OCI-LY3 (cell line): ENCODE measurements around the gene PGAP1.

ENCODE experiments used
- H2AFZ ChIP-seq: fragments of 200-600, 300-600 bp; shearing (Covaris generic); 2 replicates; pipeline ENCODE4 v1.6.0; 2014; ENCODE audit warnings: antibody characterized with exemption, low read depth, low read length
- H3K27ac ChIP-seq: fragments of 200-600, 300-600 bp; sonication (generic); 2 replicates; pipeline ENCODE4 v1.5.1; 2014; ENCODE audit warnings: mild to moderate bottlenecking, low read length, moderate library complexity, mixed read lengths
- H3K27me3 ChIP-seq: fragments of 200-600, 300-600 bp; sonication (generic); 2 replicates; pipeline ENCODE4 v1.6.1; 2014; ENCODE audit warnings: low read depth, low read length, mixed read lengths
- H3K36me3 ChIP-seq: fragments of 200-600, 300-600 bp; sonication (generic); replicated peaks from 2 replicates; pipeline ENCODE3; 2014; ENCODE audit warnings: low read depth, low read length, mixed read lengths
- H3K4me1 ChIP-seq: fragments of 300-600, 200-600 bp; sonication (generic); 2 replicates; pipeline ENCODE4 v1.6.1; 2014; ENCODE audit warnings: low read length, mixed read lengths
- H3K4me2 ChIP-seq: fragments of 200-600, 300-600 bp; sonication (generic); 2 replicates; pipeline ENCODE4 v1.6.1; 2014; ENCODE audit warnings: low read length, mixed read lengths
- H3K4me3 ChIP-seq: fragments of 300-600, 200-600 bp; sonication (generic); 2 replicates; pipeline ENCODE4 v1.5.1; 2014; ENCODE audit warnings: antibody characterized with exemption, mild to moderate bottlenecking, low read length, moderate library complexity
- H3K79me2 ChIP-seq: fragments of 300-600, 200-600 bp; shearing (Covaris generic); 2 replicates; pipeline ENCODE4 v1.6.1; 2014; ENCODE audit warnings: mild to moderate bottlenecking, low read length, mixed read lengths
- H3K9ac ChIP-seq: fragments of 300-600, 200-600 bp; shearing (Covaris generic); 2 replicates; pipeline ENCODE4 v1.6.0; 2014; ENCODE audit warnings: mild to moderate bottlenecking, low read length, moderate library complexity
- H3K9me3 ChIP-seq: fragments of 200-600, 300-600 bp; shearing (Covaris generic); 2 replicates; pipeline ENCODE4 v1.6.1; 2014; ENCODE audit warnings: low read length, mixed read lengths; ENCODE audit not compliant: insufficient read depth
- H4K20me1 ChIP-seq: fragments of 200-600, 300-600 bp; sonication (generic); 2 replicates; pipeline ENCODE4 v1.6.1; 2016; ENCODE audit warnings: low read length, mixed read lengths; ENCODE audit not compliant: insufficient read depth
- EZH2phosphoT487 ChIP-seq: fragments of 200-600 bp; shearing (Covaris generic); IDR thresholded peaks from 2 replicates; pipeline ENCODE4 v1.6.1; 2018; ENCODE audit warnings: antibody characterized with exemption, mixed run types, low read depth
- TF ChIP-seq, protein P1 (sequence below): fragments of 200-600, 300-600 bp; sonication (generic); IDR thresholded peaks from 2 replicates; pipeline ENCODE4 v1.5.1; 2014; ENCODE audit warnings: antibody characterized with exemption, low read length, low read depth

PGAP1 gene, protein sequence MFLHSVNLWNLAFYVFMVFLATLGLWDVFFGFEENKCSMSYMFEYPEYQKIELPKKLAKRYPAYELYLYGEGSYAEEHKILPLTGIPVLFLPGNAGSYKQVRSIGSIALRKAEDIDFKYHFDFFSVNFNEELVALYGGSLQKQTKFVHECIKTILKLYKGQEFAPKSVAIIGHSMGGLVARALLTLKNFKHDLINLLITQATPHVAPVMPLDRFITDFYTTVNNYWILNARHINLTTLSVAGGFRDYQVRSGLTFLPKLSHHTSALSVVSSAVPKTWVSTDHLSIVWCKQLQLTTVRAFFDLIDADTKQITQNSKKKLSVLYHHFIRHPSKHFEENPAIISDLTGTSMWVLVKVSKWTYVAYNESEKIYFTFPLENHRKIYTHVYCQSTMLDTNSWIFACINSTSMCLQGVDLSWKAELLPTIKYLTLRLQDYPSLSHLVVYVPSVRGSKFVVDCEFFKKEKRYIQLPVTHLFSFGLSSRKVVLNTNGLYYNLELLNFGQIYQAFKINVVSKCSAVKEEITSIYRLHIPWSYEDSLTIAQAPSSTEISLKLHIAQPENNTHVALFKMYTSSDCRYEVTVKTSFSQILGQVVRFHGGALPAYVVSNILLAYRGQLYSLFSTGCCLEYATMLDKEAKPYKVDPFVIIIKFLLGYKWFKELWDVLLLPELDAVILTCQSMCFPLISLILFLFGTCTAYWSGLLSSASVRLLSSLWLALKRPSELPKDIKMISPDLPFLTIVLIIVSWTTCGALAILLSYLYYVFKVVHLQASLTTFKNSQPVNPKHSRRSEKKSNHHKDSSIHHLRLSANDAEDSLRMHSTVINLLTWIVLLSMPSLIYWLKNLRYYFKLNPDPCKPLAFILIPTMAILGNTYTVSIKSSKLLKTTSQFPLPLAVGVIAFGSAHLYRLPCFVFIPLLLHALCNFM

DNA sequence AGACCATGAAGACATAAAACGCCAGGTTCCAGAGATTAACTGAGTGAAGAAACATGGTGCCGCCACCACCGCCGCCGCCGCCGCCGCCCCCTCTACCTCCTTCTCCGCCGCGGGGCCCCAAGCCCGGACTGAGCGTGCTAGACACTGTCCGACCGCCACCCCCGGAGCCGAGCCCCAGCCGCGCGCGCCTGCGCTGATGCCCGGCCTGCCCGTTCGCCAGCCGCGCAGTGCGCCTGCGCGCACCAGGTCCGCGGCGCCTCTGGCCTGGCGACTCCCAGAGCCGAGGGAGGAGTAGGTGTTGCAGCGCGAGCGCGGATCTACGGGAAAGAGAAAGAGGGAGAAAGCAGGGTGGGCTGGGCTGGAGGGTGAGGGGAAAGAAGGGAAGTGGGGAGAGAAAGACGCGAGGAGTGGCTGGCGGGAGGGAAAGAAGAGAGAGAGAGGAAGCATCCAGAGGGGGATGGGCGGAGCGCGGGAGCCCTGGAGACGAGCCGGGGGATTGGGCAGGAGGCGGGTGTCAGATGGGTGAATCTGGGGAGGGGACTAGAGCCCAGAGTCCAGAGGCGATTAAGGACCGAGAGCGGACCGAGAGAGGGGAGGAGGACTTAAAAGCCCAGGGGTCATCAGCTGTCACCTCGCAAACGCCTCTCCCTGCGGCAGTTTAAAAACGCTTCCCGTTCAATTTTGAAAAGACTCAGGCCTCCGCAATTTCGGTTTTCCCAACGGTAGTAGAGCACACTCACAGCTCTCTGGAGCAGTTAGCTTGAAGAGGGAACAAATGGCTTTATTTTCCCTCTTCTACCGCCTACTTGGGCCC lies at the start of gene PGAP1:
Gene PGAP1, minus strand, starts transcription at position 146 of the 814 bp plus-strand sequence. Its CDS starts 91 bp downstream, at position 55.
- H3K27me3 ChIP-seq, result 0 out of 2 replicates have a peak, but pooled peaks cover 5% of the 10 kb centered on the region
- peak within 1 kb of the TSS; percentile 92 for H3K4me2 ChIP-seq
- H3K4me1 ChIP-seq, result peaks cover 16% of the 10 kb centered on the region
- no peaks in the 10 kb centered on the region for H3K36me3 ChIP-seq
- H3K9me3 ChIP-seq, result no peaks in the 10 kb centered on the region
- peak within 1 kb of the TSS; percentile 87 for H3K4me3 ChIP-seq
- TF ChIP-seq EZH2phosphoT487, result no peak
- TF ChIP-seq, protein P1, sequence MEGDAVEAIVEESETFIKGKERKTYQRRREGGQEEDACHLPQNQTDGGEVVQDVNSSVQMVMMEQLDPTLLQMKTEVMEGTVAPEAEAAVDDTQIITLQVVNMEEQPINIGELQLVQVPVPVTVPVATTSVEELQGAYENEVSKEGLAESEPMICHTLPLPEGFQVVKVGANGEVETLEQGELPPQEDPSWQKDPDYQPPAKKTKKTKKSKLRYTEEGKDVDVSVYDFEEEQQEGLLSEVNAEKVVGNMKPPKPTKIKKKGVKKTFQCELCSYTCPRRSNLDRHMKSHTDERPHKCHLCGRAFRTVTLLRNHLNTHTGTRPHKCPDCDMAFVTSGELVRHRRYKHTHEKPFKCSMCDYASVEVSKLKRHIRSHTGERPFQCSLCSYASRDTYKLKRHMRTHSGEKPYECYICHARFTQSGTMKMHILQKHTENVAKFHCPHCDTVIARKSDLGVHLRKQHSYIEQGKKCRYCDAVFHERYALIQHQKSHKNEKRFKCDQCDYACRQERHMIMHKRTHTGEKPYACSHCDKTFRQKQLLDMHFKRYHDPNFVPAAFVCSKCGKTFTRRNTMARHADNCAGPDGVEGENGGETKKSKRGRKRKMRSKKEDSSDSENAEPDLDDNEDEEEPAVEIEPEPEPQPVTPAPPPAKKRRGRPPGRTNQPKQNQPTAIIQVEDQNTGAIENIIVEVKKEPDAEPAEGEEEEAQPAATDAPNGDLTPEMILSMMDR, result no peak
- H3K79me2 ChIP-seq, result peaks cover 6% of the 10 kb centered on the region; the same call in 1 of the 2 replicates
- peak within 1 kb of the TSS; percentile 88 for H2AFZ ChIP-seq
- peak within 1 kb of the TSS; percentile 75 for H3K9ac ChIP-seq
- peak within 1 kb of the TSS; percentile 41 for H3K27ac ChIP-seq
- H4K20me1 ChIP-seq, result no peaks in the 10 kb centered on the region

DNA sequence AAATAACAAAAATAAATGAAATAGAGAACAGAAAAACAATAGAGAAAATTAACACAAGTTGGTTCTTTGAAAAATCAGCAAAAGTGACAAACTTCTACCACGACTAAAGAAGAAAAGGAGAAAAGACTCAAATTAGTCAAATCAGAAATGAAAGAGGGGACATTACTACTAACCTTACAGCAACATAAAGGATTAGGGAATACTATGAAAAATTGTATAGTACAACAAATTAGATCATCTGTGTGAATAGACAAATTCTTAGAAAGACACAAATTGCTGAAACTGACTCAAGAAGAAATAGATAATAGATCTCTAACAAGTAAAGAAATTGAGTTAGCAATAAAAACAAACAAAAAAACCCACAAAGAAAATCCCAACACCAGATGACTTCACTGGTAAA lies 48.5 kb upstream of the PGAP1 start:
- H3K9ac ChIP-seq, result no peak overlapping the region
- TF ChIP-seq, protein P1, result no peak
- no peak for TF ChIP-seq EZH2phosphoT487
- no peak overlapping the region for H2AFZ ChIP-seq
- H3K36me3 ChIP-seq, result no peaks in the 10 kb centered on the region
- no peaks in the 10 kb centered on the region for H4K20me1 ChIP-seq
- H3K4me1 ChIP-seq, result peaks cover 7% of the 10 kb centered on the region
- no peaks in the 10 kb centered on the region for H3K9me3 ChIP-seq
- no peak overlapping the region for H3K4me3 ChIP-seq
- H3K27me3 ChIP-seq, result no peaks in the 10 kb centered on the region
- H3K27ac ChIP-seq, result no peak overlapping the region
- no peaks in the 10 kb centered on the region for H3K79me2 ChIP-seq
- H3K4me2 ChIP-seq, result no peak overlapping the region

DNA sequence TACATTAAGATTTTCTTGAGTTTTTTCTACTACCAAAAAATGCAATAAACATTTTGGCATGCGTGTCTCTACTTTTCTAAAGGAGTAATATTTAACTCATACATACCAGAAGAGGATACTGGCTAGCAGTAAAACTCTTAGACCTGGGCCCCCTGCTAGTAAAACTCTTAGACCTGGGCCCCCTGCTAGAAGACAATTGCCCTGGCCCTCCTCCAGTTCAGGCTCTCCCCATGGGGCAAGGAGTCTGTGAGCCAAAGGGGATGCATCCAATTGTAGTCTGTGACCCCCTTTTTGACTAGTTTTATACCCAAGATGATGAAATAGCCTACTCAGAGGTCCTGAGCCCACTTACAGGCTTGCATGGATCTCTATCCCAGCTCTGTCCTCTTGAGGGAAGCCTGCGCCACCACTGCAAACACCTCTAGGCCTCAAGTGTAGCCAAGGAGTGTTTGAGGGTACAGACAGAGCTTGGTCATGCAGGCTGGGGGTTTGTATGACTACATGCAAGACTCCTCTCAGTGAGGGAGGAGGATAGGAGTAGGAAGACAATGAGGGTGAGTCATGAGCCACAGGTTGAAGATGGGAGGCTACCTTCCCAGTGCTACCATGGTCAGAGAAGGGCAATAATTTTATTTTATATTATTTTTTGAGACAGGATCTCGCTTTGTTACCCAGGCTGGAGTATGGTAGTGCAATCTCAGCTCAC lies 45.2 kb upstream of the PGAP1 start:
- no peak overlapping the region for H3K4me3 ChIP-seq
- H2AFZ ChIP-seq, result no peak overlapping the region
- H3K4me2 ChIP-seq, result no peak overlapping the region
- no peak overlapping the region for H3K27ac ChIP-seq
- no peak overlapping the region for H3K9ac ChIP-seq
- H3K4me1 ChIP-seq, result peaks cover 14% of the 10 kb centered on the region
- H3K9me3 ChIP-seq, result no peaks in the 10 kb centered on the region
- H4K20me1 ChIP-seq, result no peaks in the 10 kb centered on the region
- H3K79me2 ChIP-seq, result no peaks in the 10 kb centered on the region
- no peak for TF ChIP-seq EZH2phosphoT487
- TF ChIP-seq, protein P1, result no peak
- no peaks in the 10 kb centered on the region for H3K36me3 ChIP-seq
- no peaks in the 10 kb centered on the region for H3K27me3 ChIP-seq
